GM19372 (cell line): ENCODE results near the gene PLEKHA7.

Experiments used
- ATAC-seq: cut with Tn5 transposase; IDR thresholded peaks from one replicate; pipeline ENCODE4 v1.9.1; 2021; ENCODE audit warnings: mild to moderate bottlenecking, low read depth, moderate library complexity; ENCODE audit not compliant: unreplicated experiment

The PLEKHA7 gene

DNA sequence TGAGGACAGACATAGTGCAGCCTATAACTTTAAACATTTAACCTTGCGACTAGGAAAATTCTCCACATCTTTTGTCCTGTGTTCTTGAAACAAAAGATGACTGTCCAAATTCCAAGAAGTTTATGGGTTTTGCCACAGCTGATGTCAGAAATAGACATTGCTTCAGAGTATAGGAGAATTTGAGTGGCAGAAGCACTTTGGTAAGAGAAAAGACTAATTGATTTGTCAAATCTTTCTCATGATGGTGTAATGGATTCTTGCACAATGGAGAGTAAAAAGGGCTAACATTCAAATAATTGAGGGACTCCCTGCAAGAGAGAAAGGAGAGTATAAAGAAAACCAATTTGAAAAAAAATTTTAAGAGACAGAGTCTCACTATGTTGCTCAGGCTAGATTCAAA is 250.5 kb downstream of the PLEKHA7 start:
- ATAC-seq: no peak

DNA sequence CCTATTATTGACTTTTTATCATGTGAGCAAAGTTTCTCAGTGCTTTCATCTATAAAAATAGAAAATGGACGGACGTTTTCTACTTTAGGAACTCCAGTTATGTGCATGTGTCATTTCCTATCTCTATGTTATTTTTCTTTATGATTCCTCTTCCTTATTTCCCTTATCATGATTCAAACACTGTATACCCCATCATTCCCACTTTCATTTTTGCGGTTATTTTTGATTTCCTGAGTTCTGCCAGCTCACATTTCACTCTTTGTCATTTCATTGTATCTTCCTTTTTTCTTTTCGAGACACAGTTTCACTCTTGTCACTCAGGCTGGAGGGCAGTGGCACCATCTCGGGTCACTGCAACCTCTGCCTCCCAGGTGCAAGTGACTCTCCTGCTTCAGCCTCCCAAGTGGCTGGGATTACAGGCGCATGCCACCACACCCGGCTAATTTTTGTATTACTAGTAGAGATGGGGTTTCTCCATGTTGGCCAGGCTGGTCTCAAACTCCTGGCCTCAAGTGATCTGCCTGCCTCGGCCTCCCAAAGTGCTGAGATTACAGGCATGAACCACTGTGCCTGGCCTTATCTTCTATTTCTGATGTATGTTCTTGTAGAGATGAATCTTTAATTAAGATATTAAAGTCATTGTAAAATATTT is 254.2 kb downstream of the PLEKHA7 start:
- no peak for ATAC-seq

DNA sequence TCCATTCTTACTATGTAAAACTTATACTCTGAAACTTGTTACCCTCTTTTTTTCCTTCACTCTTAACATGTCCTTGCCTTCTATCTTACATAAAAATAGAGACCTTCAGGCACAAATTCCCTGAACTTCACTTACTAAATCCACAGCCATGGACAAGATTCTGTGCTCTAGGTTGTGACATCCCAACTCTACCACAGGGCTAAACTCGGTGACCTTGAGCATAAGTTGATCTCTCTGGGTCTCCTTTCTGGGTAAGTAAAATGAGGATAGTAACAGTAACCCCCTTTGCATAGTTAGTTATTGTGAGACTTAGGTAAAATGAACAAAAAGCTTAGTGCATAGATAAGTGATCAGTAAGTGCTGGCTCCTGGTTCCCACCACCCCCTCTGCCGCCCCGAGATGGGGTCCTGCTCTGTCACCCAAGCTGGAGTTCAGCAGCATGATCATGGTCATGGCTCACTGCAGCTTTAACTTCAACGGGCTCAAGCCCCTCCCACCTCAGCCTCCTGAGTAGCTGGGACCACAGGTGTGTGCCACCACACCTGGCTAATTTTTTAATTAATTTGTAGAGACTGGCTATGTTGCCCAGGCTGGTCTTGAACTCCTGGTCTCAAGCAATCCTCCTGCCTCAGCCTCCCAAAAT is 255.7 kb downstream of the PLEKHA7 start:
- no peak for ATAC-seq

DNA sequence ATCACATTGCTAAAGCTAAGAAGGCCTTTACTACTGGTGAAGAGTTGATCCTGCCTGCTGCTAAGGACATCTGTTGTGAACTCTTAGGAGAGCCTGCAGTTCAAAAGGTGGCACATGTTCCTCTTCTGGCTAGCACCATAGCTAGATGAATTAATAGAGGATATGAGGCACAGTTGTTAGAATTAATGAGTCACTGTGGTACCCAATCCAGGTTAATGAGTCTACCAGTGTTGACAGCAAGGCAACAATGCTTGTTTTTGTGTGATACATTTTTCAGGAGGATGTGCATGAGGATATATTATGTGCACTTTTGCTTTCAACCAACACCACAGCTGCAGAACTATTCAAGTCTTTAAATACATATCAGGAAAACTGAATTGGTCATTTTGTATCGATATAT is 263.8 kb downstream of the PLEKHA7 start:
- no peak for ATAC-seq

DNA sequence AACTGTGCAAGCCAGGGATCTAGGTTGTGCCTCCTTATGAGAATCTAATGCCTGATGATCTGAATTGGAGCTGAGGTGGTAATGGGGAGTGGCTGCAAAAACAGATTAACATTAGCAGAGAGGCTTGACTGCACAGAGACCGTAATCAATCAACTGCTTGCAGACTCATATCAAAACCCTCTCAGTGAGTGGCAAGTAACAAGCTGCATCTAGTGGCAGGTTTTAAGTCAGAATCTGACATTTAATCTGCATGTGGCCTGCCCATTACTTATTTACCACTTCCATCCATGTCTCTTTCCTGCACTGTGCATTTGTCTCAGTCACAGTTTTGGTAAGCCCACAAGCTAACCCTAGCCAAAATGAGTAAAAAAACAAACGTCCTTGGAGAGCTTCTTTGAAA is 264.5 kb downstream of the PLEKHA7 start:
- no peak for ATAC-seq

DNA sequence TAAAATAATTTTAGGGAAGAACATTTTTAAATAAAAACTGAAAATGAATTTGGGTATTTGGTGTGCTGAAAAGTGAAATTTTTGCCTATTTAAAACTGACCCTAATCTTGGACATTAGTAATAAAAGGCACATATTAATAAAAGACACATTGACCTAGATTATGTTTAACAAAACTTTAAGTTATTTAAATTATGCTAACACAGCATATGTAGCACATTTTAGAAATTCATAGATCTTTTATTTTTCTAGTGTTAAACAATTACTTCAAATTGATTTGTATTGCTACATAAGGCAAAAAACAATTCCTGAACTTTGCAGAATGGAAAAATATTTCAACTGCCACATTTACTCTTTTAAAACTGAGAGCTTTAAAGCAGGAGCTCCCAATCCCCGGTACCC is 265.1 kb downstream of the PLEKHA7 start:
- ATAC-seq: no peak

DNA sequence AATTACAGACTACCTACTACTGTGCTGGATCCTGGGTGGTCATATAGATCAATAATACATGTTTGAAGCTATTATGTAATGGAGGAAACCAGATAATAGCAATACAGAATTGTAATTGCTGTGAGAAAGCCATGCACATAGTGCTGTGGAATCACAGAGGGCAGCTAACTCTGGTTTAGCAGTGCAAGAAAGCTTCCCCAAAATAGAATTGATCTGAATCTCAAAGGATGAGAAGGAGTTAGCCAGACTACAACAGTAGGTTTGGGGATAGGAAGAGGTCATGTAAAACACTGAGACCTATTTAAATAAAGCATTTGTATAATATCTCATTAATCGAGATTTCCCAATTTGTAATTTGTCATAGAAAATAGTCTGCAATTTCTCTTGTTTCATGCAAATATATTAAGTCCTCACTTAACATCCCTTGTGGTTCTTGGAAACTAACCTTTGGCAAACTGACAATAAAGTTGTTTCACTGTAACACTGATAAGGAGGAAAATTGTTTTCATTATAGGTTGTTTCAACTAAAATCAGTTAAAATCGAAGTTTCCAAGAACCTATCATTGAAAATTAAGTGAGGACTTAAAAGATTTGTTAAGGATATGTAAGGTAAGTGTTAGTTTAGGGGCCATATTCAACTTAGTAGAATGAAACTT is 268.1 kb downstream of the PLEKHA7 start:
- no peak for ATAC-seq

DNA sequence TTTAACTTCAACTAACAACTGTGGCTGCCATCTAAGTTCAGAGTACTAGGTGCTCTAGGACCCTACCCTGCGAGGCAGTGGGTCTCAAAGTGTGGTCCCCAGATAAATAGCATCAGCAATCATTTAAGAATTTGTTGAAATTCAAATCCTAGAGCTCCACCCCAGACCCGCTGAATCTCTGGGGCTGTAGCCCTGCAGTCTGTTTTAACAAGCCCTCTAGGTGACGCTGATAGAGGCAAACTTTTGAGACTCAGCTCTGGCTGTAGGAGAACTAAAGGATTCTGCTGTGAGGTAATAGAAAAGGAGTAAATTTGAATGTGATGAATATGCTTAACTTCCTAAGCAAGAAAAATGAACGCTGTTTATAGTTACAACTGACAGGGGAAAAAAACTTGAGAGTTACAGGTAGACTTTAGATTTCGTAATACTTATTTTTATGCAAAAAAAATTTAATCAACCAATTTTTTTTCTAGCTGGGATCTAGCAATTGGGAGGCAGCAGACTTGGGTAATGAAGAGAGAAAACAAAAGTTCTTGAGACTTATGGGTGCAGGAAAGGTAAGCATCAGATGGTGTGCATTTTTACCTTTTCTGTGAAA is 270.0 kb downstream of the PLEKHA7 start:
- ATAC-seq: no peak

DNA sequence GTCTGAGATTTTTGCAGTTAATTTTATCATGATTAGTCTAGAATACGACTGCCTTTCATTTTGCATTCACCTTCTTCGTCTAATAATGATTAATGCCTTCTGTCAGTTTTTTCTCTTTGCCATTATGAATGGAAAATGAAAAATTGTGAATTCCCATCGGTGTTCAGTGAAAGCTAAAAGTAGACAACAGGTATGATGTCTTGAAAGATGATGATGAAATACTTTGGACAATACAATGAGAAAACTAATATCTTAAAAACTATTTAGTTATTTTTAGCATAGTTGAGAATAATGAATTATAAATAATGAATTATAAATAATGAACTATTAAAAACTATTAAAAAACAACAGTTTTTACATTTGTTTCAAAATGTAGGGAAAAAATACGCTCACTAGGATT is 270.7 kb downstream of the PLEKHA7 start:
- no peak for ATAC-seq

DNA sequence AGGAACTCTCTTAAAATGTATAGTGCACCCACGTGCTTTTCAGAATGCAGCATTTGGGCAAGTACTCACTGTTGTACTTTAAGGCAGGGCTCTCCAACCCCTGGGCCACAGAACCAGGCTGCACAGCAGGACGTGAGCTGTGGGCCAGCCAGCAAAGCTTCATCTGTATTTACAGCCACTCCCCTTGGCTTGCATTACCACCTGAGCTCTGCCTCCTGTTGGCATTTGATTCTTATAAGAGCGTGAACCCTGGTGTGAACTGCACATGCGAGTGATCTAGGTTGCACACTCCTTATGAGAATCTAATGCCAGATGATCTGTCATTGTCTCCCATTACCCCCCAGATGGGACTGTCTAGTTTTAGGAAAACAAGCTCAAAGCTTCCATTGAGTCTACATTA is 272.7 kb downstream of the PLEKHA7 start:
- no peak for ATAC-seq

DNA sequence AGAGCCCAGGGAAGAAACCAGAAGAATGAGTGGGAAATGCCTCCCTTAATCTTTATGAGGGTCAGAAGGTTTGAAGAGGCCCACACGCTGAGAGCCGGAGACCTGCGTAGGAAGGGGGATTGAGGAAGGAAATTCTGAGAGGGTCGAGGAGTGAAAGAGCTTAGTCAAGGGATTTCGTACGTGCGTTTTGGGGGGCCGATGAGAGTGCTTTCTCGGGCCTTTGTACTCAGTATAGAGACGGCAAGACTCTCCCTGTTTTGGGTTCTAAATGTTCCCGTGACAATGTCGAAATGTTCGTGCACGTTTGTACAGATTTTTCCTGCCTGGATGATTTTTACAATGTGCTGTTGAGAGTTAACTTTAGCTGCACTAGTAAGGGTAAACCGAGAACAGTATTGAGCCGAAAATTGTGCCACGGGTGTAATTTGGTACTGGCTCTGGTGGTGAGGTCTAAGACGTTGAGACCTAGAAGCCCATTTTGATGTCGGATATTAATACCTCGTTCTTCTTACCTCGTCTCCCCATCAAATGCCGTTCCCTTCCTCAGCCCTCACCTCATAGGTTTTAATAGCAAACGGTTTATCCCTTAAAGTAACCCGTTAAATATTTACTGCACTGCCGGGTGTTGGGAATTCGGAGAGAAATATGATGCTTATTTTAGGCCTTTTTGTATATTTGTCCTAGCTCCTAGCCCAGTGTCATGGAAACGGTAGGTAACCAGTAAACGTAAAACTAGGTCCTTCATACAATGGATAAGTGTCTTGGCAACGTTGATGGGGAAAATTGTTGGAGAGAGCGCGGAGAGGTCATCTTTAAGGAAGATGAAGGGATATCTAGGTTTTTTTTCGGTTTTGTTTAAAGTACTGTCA is 275.0 kb downstream of the PLEKHA7 start:
- ATAC-seq: no peak

DNA sequence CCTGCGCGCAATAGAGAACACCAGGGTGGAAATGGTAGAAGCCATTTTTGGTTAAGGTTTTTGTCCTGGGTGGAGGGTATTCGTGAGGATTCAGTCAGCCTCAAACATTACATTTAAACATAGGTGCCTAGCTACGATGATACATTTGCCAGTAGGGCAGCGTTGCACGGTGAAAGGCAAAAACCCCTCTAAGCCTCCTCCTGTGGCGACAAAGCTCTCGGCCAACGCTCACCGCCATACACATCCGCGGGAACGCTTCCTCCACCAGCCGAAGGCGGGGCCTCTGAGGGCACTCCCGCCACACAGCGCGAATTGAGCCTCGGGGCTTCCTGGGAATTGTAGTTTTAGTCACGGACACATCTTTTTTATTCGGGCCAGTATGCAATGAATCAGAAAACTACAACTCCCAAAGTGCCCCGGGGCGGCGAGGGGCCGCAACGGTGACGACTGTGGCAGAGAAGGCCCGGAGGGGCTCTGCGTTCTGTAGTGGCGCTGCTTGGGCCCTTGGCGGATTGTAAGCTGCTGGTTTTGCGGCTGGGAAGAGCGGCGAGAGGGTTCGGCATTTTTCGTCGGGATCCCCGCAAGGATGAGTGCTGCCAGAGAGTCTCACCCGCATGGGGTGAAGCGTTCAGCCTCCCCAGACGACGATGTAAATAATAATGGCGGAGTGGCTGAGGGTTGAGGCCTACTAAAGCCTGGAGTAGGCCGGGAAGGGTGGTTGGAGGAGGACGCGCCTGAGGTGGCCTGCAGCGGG is 275.8 kb downstream of the PLEKHA7 start, which contains the start of gene C11orf58:
Gene C11orf58, plus strand, starts transcription at position 455 of the 754 bp plus-strand sequence. Its CDS starts 132 bp downstream, at position 587.
- ATAC-seq: peak; percentile 96

DNA sequence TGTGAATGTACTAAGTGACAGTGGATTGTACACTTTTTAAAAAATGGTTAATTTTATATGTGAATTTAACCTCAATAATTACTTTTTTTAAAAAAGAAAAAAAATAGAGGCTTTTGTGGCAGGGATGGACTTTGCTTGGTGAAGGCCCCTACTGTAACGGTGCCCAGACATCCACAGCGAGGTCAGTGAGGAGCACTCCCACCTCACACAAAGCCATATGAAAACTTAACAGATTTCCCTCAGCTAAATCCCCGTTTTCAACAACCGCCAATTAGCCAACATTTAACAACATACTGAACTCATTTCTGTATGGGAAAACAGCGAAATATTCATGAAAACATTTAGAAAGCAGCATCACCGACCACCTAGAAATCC is 276.4 kb downstream of the PLEKHA7 start:
- ATAC-seq: peak; percentile 15
